HepG2 (cell line): ENCODE data around the gene TJP3. TPM values are rescaled to one million over a fixed set of nuclear protein-coding genes. Genes with fewer than 3 reads are reported as not detected.

ENCODE experiments used
- ATAC-seq: fragments of 200-7000 bp; cut with Tn5 transposase; 3 replicates; pipeline ENCODE4 v1.9.1; 2020; ENCODE audit warnings: mild to moderate bottlenecking, moderate library complexity
- BruUV-seq: library from RNA; stranded (reverse); fragments of 400-500 nt; replicated peaks from 2 replicates; lab custom pipeline; 2021; lab: Mats Ljungman, UMichigan
- CTCF ChIA-PET: fragments of 300-600 bp; formaldehyde crosslinking; extraction: SDS; loops from one replicate; lab custom pipeline; 2021; ENCODE audit warnings: low total read pairs, inconsistent platforms, low intra/inter-chr PET ratio; lab: Yijun Ruan, JAX
- POLR2A ChIA-PET: fragments of 350-600 bp; sonication (Branson Sonifier 250); formaldehyde crosslinking; loops from one replicate; lab custom pipeline; 2020; ENCODE audit warnings: antibody characterized with exemption, inconsistent platforms; lab: Yijun Ruan, JAX
- DNase-seq: peaks from one replicate; pipeline ENCODE4 v3.0.0-alpha.2; 2015; ENCODE audit warnings: low spot score
- FAIRE-seq: peaks from 3 replicates; lab custom pipeline; 2011; peaks lifted over from hg19 to GRCh38; lab: Jason Lieb, UNC
- H2AFZ ChIP-seq: one replicate; pipeline ENCODE4 v1.6.1; 2011; ENCODE audit warnings: low read length, inconsistent platforms
- H3K27ac ChIP-seq: fragments of 300-600 bp; 3 replicates; pipeline ENCODE4 v1.8.0; 2011; ENCODE audit warnings: mixed run types, mild to moderate bottlenecking, mixed read lengths, low read length, inconsistent platforms; ENCODE audit not compliant: insufficient read depth; ENCODE audit errors: extremely low read length
- H3K27me3 ChIP-seq, 2 experiments: fragments of 200-600 bp in 1 of 2; 2 replicates in 1 of 2; 3 replicates in 1 of 2; pipeline versions ENCODE4 v1.6.0 to v1.8.0; 2011; ENCODE audit warnings: low read length in 2 of 2, mild to moderate bottlenecking in 2 of 2, moderate library complexity in 2 of 2, inconsistent platforms in 1 of 2; ENCODE audit not compliant: insufficient read depth in 2 of 2, control insufficient read depth in 1 of 2
- H3K36me3 ChIP-seq, 2 experiments: fragments of 200-600 bp in 1 of 2; replicated peaks in 1 of 2; 2 replicates in 1 of 2; 3 replicates in 1 of 2; pipeline versions ENCODE4 v1.5.1 to v1.8.0; 2011; ENCODE audit warnings: low read length in 2 of 2, inconsistent platforms in 1 of 2; ENCODE audit not compliant: insufficient read depth in 2 of 2, control insufficient read depth in 1 of 2
- H3K4me1 ChIP-seq: 2 replicates; pipeline ENCODE4 v1.5.1; 2012; ENCODE audit warnings: low read length, inconsistent platforms; ENCODE audit not compliant: insufficient read depth
- H3K4me2 ChIP-seq: 2 replicates; pipeline ENCODE4 v1.6.0; 2011; ENCODE audit warnings: low read depth, low read length, inconsistent platforms
- H3K4me3 ChIP-seq, 3 experiments: fragments of 200-600 bp in 1 of 3; sonication (generic), shearing (Covaris generic) in 1 of 3; replicated peaks in 1 of 3; 2 replicates each; pipeline ENCODE4 v1.5.1; 2011 to 2016; ENCODE audit warnings: low read length in 3 of 3, inconsistent platforms in 2 of 3, low read depth in 2 of 3, mild to moderate bottlenecking in 2 of 3, control low read depth in 1 of 3, mixed read lengths in 1 of 3; ENCODE audit not compliant: insufficient read depth in 1 of 3
- H3K79me2 ChIP-seq: one replicate; pipeline ENCODE4 v1.6.1; 2011; ENCODE audit warnings: low read length, inconsistent platforms; ENCODE audit not compliant: insufficient read depth
- H3K9ac ChIP-seq: 2 replicates; pipeline ENCODE4 v1.6.0; 2011; ENCODE audit warnings: mild to moderate bottlenecking, low read depth, low read length, inconsistent platforms; ENCODE audit not compliant: insufficient read depth
- H3K9me3 ChIP-seq: 2 replicates; pipeline ENCODE4 v1.5.1; 2012; ENCODE audit warnings: mild to moderate bottlenecking, low read length
- H4K20me1 ChIP-seq: 2 replicates; pipeline ENCODE4 v1.6.0; 2011; ENCODE audit warnings: inconsistent platforms, mild to moderate bottlenecking, low read length, moderate library complexity; ENCODE audit not compliant: insufficient read depth
- ASH2L ChIP-seq: fragments of 300-600, 200-600 bp; sonication (generic); IDR thresholded peaks from 2 replicates; pipeline ENCODE4 v1.7.0; 2017; ENCODE audit warnings: low read depth, mild to moderate bottlenecking, moderate library complexity, mixed read lengths, low read length; ENCODE audit not compliant: insufficient read length
- DDIT3 ChIP-seq: sonication (generic); formaldehyde crosslinking; IDR thresholded peaks from 2 replicates; pipeline ENCODE4 v1.4.0; 2020; ENCODE audit warnings: mild to moderate bottlenecking, missing genetic modification reagents
- DMTF1 ChIP-seq: sonication (generic); formaldehyde crosslinking; IDR thresholded peaks from 2 replicates; pipeline ENCODE4 v1.4.0; 2020; ENCODE audit warnings: mild to moderate bottlenecking, missing genetic modification reagents
- GPN1 ChIP-seq: sonication (generic); formaldehyde crosslinking; IDR thresholded peaks from 2 replicates; pipeline ENCODE4 v1.5.1; 2020; ENCODE audit warnings: missing genetic modification reagents, borderline replicate concordance
- ISL2 ChIP-seq: sonication (generic); formaldehyde crosslinking; IDR thresholded peaks from 2 replicates; pipeline ENCODE4 v1.5.0; 2020; ENCODE audit warnings: missing genetic modification reagents
- KDM4B ChIP-seq: sonication (generic); formaldehyde crosslinking; IDR thresholded peaks from 2 replicates; pipeline ENCODE4 v1.4.0; 2020; ENCODE audit warnings: missing genetic modification reagents
- NONO ChIP-seq, 2 experiments: fragments of 450-650 bp in 1 of 2; sonication (generic) in 1 of 2; formaldehyde crosslinking in 1 of 2; IDR thresholded peaks in 1 of 2; conservative IDR thresholded peaks in 1 of 2; 2 replicates each; pipeline versions ENCODE4 v1.6.1 to v1.8.0; 2017 to 2022; ENCODE audit warnings: mild to moderate bottlenecking in 1 of 2, missing genetic modification reagents in 1 of 2, moderate library complexity in 1 of 2
- SIN3A ChIP-seq: IDR thresholded peaks from 2 replicates; pipeline ENCODE4 v1.6.1; 2011; ENCODE audit warnings: low read depth, mild to moderate bottlenecking, control low read depth, low read length, borderline replicate concordance
- SP1 ChIP-seq, 2 experiments: fragments of 450-650 bp in 1 of 2; sonication (generic) in 1 of 2; formaldehyde crosslinking in 1 of 2; IDR thresholded peaks; 2 replicates each; pipeline versions ENCODE4 v1.4.0 to v1.6.1; 2016 to 2020; ENCODE audit warnings: missing genetic modification reagents in 1 of 2
- TCF12 ChIP-seq, 2 experiments: fragments of 450-650 bp in 1 of 2; sonication (generic) in 1 of 2; formaldehyde crosslinking in 1 of 2; IDR thresholded peaks; 2 replicates each; pipeline versions ENCODE4 v1.6.1 to v1.8.0; 2017 to 2022; ENCODE audit warnings: antibody characterized with exemption in 1 of 2, mild to moderate bottlenecking in 1 of 2, missing genetic modification reagents in 1 of 2, moderate library complexity in 1 of 2
- U2AF1 ChIP-seq: fragments of 200-400 bp; formaldehyde crosslinking; optimal IDR thresholded peaks from 2 replicates; pipeline ENCODE3; 2017; ENCODE audit warnings: mild to moderate bottlenecking, low read depth, low read length
- XBP1 ChIP-seq: sonication (generic); formaldehyde crosslinking; IDR thresholded peaks from 2 replicates; pipeline ENCODE4 v1.5.0; 2020; ENCODE audit warnings: missing genetic modification reagents
- ZFP36L1 ChIP-seq: sonication (generic); formaldehyde crosslinking; IDR thresholded peaks from 2 replicates; pipeline ENCODE4 v1.8.0; 2022; ENCODE audit warnings: mild to moderate bottlenecking, missing genetic modification reagents, moderate library complexity
- ZMYM4 ChIP-seq: sonication (generic); formaldehyde crosslinking; IDR thresholded peaks from 2 replicates; pipeline ENCODE4 v1.8.1; 2023; ENCODE audit warnings: mild to moderate bottlenecking, missing genetic modification reagents
- ZNF224 ChIP-seq: sonication (generic); formaldehyde crosslinking; IDR thresholded peaks from 2 replicates; pipeline ENCODE4 v1.5.0; 2020; ENCODE audit warnings: mild to moderate bottlenecking, missing genetic modification reagents
- ZNF282 ChIP-seq: fragments of 450-650 bp; IDR thresholded peaks from 2 replicates; pipeline ENCODE4 v1.6.1; 2018; ENCODE audit not compliant: partially characterized antibody
- ZNF333 ChIP-seq: sonication (generic); formaldehyde crosslinking; IDR thresholded peaks from 2 replicates; pipeline ENCODE4 v1.4.0; 2020; ENCODE audit warnings: mild to moderate bottlenecking, missing genetic modification reagents, borderline replicate concordance
- ZNF430 ChIP-seq: sonication (generic); formaldehyde crosslinking; IDR thresholded peaks from 2 replicates; pipeline ENCODE4 v1.9.0; 2021; ENCODE audit warnings: mild to moderate bottlenecking, missing genetic modification reagents
- WGBS: methylation state at CpG from one replicate; pipeline ENCODE4 v1.1.6; 2017; ENCODE audit warnings: low lambda C conversion rate; 5-methylcytosine and 5-hydroxymethylcytosine counted together
- in situ Hi-C: cut with HindIII; loops from 2 replicates; pipeline ENCODE4 v1.10.0; 2017; ENCODE audit warnings: low pct_unique_long_range_greater_than_20kb; ENCODE audit not compliant: extremely low pct_ligation_motif_present
- intact Hi-C: fragments of 100-400 bp; cut with micrococcal nuclease; formaldehyde crosslinking; loops from one replicate; pipeline ENCODE4 v1.10.0; 2022; ENCODE audit not compliant: unreplicated experiment
- polyA plus RNA-seq, 8 experiments: library from polyadenylated mRNA; depleted of rRNA in 3 of 8; stranded (reverse) in 7 of 8; unstranded in 1 of 8; fragments of >200 nt; fragmentation: Illumina TruSeq in 4 of 8; extraction: Trizol in 4 of 8; gene quantifications; 2 replicates each; pipeline versions ENCODE4 v1.2.1 to v1.2.3, GENCODE V29; 2011 to 2016; ENCODE audit warnings: low read depth in 4 of 8, missing spikeins in 1 of 8, mixed read lengths in 1 of 8; ENCODE audit not compliant: insufficient read depth in 1 of 8
- total RNA-seq, 5 experiments: library from RNA; depleted of rRNA; stranded (reverse); fragments of >200 nt; fragmentation: Illumina TruSeq; extraction: Trizol; gene quantifications; 2 replicates each; pipeline ENCODE4 v1.2.3, GENCODE V29; 2016; ENCODE audit warnings: low read depth in 1 of 5

Gene TJP3
- total and polyA plus RNA-seq, 2 of the 13 experiments (the other 11 are each of a cell fraction or from before 2014, with no cell fraction given), result 2.3 to 21.5 TPM

- no peaks in the 10 kb centered on the region for H3K79me2 ChIP-seq
- TF ChIP-seq GPN1 (no peak), SP1 (IDR thresholded peaks at IDR 0.05) (no peak), SP1 (CRISPR knock-in tag; IDR thresholded peaks at IDR 0.05) (no peak), XBP1 (no peak), ZMYM4 (CRISPR knock-in tag) (no peak), NONO (IDR thresholded peaks at IDR 0.05) (no peak), NONO (CRISPR knock-in tag; conservative IDR thresholded peaks at IDR 0.05) (no peak), ASH2L (no peak), ZFP36L1 (no peak), DDIT3 (CRISPR knock-in tag) (no peak), U2AF1 (no peak), ZNF333 (no peak), ZNF224 (CRISPR knock-in tag) (no peak), ISL2 (CRISPR knock-in tag) (no peak), DMTF1 (CRISPR knock-in tag) (no peak), KDM4B (CRISPR knock-in tag) (no peak), ZNF282 (no peak), SIN3A (no peak), ZNF430 (CRISPR knock-in tag) (no peak), TCF12 (IDR thresholded peaks at IDR 0.05) (no peak), TCF12 (CRISPR knock-in tag; IDR thresholded peaks at IDR 0.05) (no peak)
- no peak for DNase-seq
- intact Hi-C loops (no loop called here), in situ Hi-C loops (no loop called here)
- H3K4me1 ChIP-seq, result no peaks in the 10 kb centered on the region
- no TSS peak for BruUV-seq
- 97% methylated on average over 33 of the region's 51 CpGs for WGBS
- H3K27me3 ChIP-seq, result no peaks in the 10 kb centered on the region
- no peak overlapping the region for H2AFZ ChIP-seq
- POLR2A ChIA-PET, result no interaction called here
- CTCF ChIA-PET, result no interaction called here
- no peaks in the 10 kb centered on the region for H4K20me1 ChIP-seq
- FAIRE-seq, result no peak
- no peak overlapping the region for H3K4me3 ChIP-seq
- H3K4me2 ChIP-seq, result no peak overlapping the region
- peaks cover 0 to 4% of the 10 kb centered on the region in 2 experiments; a peak in 3 of 5 replicates for H3K36me3 ChIP-seq
- H3K9ac ChIP-seq, result no peak overlapping the region
- no peak for ATAC-seq
- H3K27ac ChIP-seq, result no peak overlapping the region
- H3K9me3 ChIP-seq, result no peaks in the 10 kb centered on the region
Observed at GRCh38 chr19:3753631-3754410, 45.6 kb downstream of the TJP3 start.
